Transverse colon (tissue), 4 donors: ENCODE data around the gene TSPAN8. TPM values are rescaled to one million over a fixed set of nuclear protein-coding genes. Genes with fewer than 3 reads are reported as not detected.
"Not testable (repeated sequence)": the region's sequence is repeated elsewhere in the genome, so short reads cannot be mapped to it uniquely, and the experiment has no call there.

ENCODE experiments used
- DNase-seq: peaks from one replicate; pipeline ENCODE4 v3.0.0-alpha.2; 2019
- H3K27ac ChIP-seq, 4 donors: fragments of 200-600 bp; sonication (generic); 2 replicates each; pipeline ENCODE4 v1.5.1; 2016 to 2018; ENCODE audit warnings: inconsistent platforms in 4 of 4
- H3K27me3 ChIP-seq: fragments of 200-600 bp; sonication (generic); 2 replicates; pipeline ENCODE4 v1.5.1; 2017; ENCODE audit warnings: inconsistent platforms
- H3K36me3 ChIP-seq, 4 donors: fragments of 200-600 bp; sonication (generic); 2 replicates each; pipeline ENCODE4 v1.5.1; 2017 to 2019; ENCODE audit warnings: inconsistent platforms in 4 of 4
- H3K4me1 ChIP-seq, 4 donors: fragments of 200-600 bp; sonication (generic); 2 replicates each; pipeline ENCODE4 v1.5.1; 2017 to 2020; ENCODE audit warnings: inconsistent platforms in 4 of 4
- H3K4me3 ChIP-seq, 4 donors: fragments of 200-600 bp; sonication (generic); 1 replicate in 1 of 4; 2 replicates in 3 of 4; pipeline versions ENCODE4 v1.5.1 to v1.6.1; 2017 to 2019; ENCODE audit warnings: inconsistent platforms in 4 of 4
- H3K9me3 ChIP-seq, 2 donors: fragments of 200-600 bp; sonication (generic); 2 replicates each; pipeline ENCODE4 v1.5.1; 2017 to 2019; ENCODE audit warnings: inconsistent platforms in 2 of 2
- EP300 ChIP-seq: sonication (generic); formaldehyde crosslinking; IDR thresholded peaks from one replicate; pipeline ENCODE4 v1.6.1; 2017; ENCODE audit warnings: antibody characterized with exemption, low read depth
- POLR2A ChIP-seq: fragments of 450-650 bp; IDR thresholded peaks from one replicate; pipeline ENCODE4 v1.6.1; 2016; ENCODE audit warnings: antibody characterized with exemption, mild to moderate bottlenecking, moderate library complexity
- POLR2AphosphoS5 ChIP-seq, 3 donors: sonication (generic); formaldehyde crosslinking; IDR thresholded peaks; one replicate each; pipeline ENCODE4 v1.6.1; 2016; ENCODE audit warnings: antibody characterized with exemption in 3 of 3
- WGBS, 2 donors: methylation state at CpG; one replicate each; pipeline ENCODE4 v1.1.5; 2018; ENCODE audit warnings: low coverage in 1 of 2; 5-methylcytosine and 5-hydroxymethylcytosine counted together
- in situ Hi-C, 4 donors: fragments of 200-750 bp; cut with MboI; loops; one replicate each; pipeline versions ENCODE4 v1.15.0 to v1.15.1; 2017; ENCODE audit warnings: low sequenced_read_pairs in 3 of 4, low pct_ligation_motif_present in 1 of 4, low pct_unique_long_range_greater_than_20kb in 1 of 4
- intact Hi-C: fragments of 100-400 bp; cut with DNase I; formaldehyde crosslinking; loops from one replicate; pipeline ENCODE4 v1.15.1; 2023; ENCODE audit warnings: low total_unique reads
- total RNA-seq, 4 donors: library from RNA; depleted of rRNA; stranded (reverse); fragments of >200 nt; gene quantifications; one replicate each; pipeline ENCODE4 v1.1.0, GENCODE V29; 2016
- TF ChIP-seq, protein P1 (sequence below), 5 experiments: fragments of 200-600 bp in 3 of 5; fragments of 450-650 bp in 2 of 5; sonication (generic) in 3 of 5; IDR thresholded peaks; 1 replicate in 2 of 5; 2 replicates in 3 of 5; pipeline ENCODE4 v1.5.1; 2016 to 2017; ENCODE audit warnings: antibody characterized with exemption in 5 of 5, inconsistent platforms in 3 of 5, mild to moderate bottlenecking in 2 of 5, moderate library complexity in 1 of 5

Gene TSPAN8
- total RNA-seq, 4 donors from 2014 or later, result 217 to 1,195 (median 646) TPM

- DNase-seq, result no peak
- WGBS, 2 donors, result 39 to 40% methylated on average over 5 of the region's 5 CpGs
- peaks cover 0 to 8% (median 3%) of the 10 kb centered on the region in 4 donors for H3K4me1 ChIP-seq
- H3K4me3 ChIP-seq, result peak overlapping the region in 3 of 4 donors; percentile 37 to 57 (median 46)
- intact Hi-C loops (no loop called here), in situ Hi-C loops (no loop called here)
- H3K27me3 ChIP-seq, result no peaks in the 10 kb centered on the region
- peak in 2 of 3 donors; percentile 73 to 81 for TF ChIP-seq POLR2AphosphoS5 (IDR thresholded peaks at IDR 0.05)
- TF ChIP-seq EP300, result no peak
- TF ChIP-seq, protein P1, sequence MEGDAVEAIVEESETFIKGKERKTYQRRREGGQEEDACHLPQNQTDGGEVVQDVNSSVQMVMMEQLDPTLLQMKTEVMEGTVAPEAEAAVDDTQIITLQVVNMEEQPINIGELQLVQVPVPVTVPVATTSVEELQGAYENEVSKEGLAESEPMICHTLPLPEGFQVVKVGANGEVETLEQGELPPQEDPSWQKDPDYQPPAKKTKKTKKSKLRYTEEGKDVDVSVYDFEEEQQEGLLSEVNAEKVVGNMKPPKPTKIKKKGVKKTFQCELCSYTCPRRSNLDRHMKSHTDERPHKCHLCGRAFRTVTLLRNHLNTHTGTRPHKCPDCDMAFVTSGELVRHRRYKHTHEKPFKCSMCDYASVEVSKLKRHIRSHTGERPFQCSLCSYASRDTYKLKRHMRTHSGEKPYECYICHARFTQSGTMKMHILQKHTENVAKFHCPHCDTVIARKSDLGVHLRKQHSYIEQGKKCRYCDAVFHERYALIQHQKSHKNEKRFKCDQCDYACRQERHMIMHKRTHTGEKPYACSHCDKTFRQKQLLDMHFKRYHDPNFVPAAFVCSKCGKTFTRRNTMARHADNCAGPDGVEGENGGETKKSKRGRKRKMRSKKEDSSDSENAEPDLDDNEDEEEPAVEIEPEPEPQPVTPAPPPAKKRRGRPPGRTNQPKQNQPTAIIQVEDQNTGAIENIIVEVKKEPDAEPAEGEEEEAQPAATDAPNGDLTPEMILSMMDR (IDR thresholded peaks at IDR 0.05), result no peak
- peak; percentile 70 for TF ChIP-seq POLR2A
- H3K27ac ChIP-seq, result peak overlapping the region; percentile 82 to 87 (median 82)
- H3K36me3 ChIP-seq, result no peaks in the 10 kb centered on the region
- no peaks in the 10 kb centered on the region for H3K9me3 ChIP-seq
Measured at GRCh38 chr12:71152851-71153250, 4.9 kb downstream of the TSPAN8 start.

- H3K27me3 ChIP-seq, intact Hi-C loops, H3K9me3 ChIP-seq, H3K27ac ChIP-seq, H3K36me3 ChIP-seq, DNase-seq, H3K4me3 ChIP-seq, in situ Hi-C loops: not testable (repeated sequence)
- 74 to 84% methylated on average over 5 of the region's 5 CpGs for WGBS, 2 donors
- peaks cover 0 to 17% (median 6%) of the 10 kb centered on the region in 4 donors for H3K4me1 ChIP-seq
Measured at GRCh38 chr12:71150041-71150440, 7.8 kb downstream of the TSPAN8 start.

- Histone ChIP-seq H3K27ac (peak overlapping the region; percentile 23 to 41 (median 34)), H3K9me3 (no peaks in the 10 kb centered on the region), H3K36me3 (no peaks in the 10 kb centered on the region), H3K4me1 (peaks cover 0 to 44% (median 15%) of the 10 kb centered on the region in 4 donors), H3K4me3 (no peak overlapping the region), H3K27me3 (no peaks in the 10 kb centered on the region)
- TF ChIP-seq, protein P1 (IDR thresholded peaks at IDR 0.05), result no peak
- TF ChIP-seq POLR2A (no peak), POLR2AphosphoS5 (IDR thresholded peaks at IDR 0.05) (peak in 1 of 3 donors; percentile 14), EP300 (no peak)
- no peak for DNase-seq
- intact Hi-C loops (no loop called here), in situ Hi-C loops (no loop called here)
- 34 to 57% methylated on average over 1 of the region's 1 CpG for WGBS, 2 donors
Measured at GRCh38 chr12:71144682-71145081, 13.1 kb downstream of the TSPAN8 start.

DNA sequence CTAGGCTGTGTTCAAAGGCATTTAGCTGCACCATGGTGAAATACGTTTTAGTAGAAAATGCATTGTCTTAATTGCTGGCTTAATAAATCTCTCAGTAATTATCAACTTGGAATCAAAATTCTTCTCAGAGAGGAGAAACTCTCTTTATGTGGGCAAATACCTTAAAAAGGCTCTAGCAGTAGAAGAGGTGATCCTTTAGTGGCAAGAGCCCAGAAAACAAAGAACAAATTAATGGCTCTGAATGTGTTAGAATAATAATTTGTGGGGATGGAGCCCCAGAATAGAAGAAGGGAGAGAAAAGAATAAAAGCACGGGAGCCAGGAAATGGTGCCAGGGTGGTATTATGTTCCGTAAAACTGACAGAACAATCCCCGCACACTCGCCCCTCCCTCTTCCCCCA lies 14.8 kb downstream of the TSPAN8 start:
- no peak overlapping the region for H3K4me3 ChIP-seq
- H3K36me3 ChIP-seq, result no peaks in the 10 kb centered on the region
- no peak for TF ChIP-seq POLR2AphosphoS5 (IDR thresholded peaks at IDR 0.05)
- TF ChIP-seq POLR2A, result no peak
- no peak for TF ChIP-seq EP300
- TF ChIP-seq, protein P1 (IDR thresholded peaks at IDR 0.05), result no peak
- DNase-seq, result no peak
- peaks cover 0 to 53% (median 21%) of the 10 kb centered on the region in 4 donors for H3K4me1 ChIP-seq
- no peaks in the 10 kb centered on the region for H3K27me3 ChIP-seq
- intact Hi-C loops (no loop called here), in situ Hi-C loops (no loop called here)
- no peaks in the 10 kb centered on the region for H3K9me3 ChIP-seq
- no peak overlapping the region for H3K27ac ChIP-seq
- 80 to 81% methylated on average over 5 of the region's 5 CpGs for WGBS, 2 donors

GRCh38 chr12:71142016-71142415 lies 15.8 kb downstream of the TSPAN8 start:
- Histone ChIP-seq H3K36me3 (peaks cover 0 to 3% (median 0%) of the 10 kb centered on the region in 4 donors), H3K27me3 (no peaks in the 10 kb centered on the region), H3K4me1 (peaks cover 0 to 53% (median 20%) of the 10 kb centered on the region in 4 donors), H3K27ac (peak overlapping the region in 2 of 4 donors; percentile 20 to 36), H3K9me3 (no peaks in the 10 kb centered on the region), H3K4me3 (no peak overlapping the region)
- WGBS, 2 donors, result 63 to 69% methylated on average over 2 of the region's 2 CpGs
- in situ Hi-C loops (no loop called here), intact Hi-C loops (no loop called here)
- no peak for DNase-seq
- TF ChIP-seq EP300 (no peak), POLR2A (no peak), POLR2AphosphoS5 (IDR thresholded peaks at IDR 0.05) (no peak)
- TF ChIP-seq, protein P1 (IDR thresholded peaks at IDR 0.05), result no peak
